ENCODE results near the gene OTX2.

Gene OTX2

DNA sequence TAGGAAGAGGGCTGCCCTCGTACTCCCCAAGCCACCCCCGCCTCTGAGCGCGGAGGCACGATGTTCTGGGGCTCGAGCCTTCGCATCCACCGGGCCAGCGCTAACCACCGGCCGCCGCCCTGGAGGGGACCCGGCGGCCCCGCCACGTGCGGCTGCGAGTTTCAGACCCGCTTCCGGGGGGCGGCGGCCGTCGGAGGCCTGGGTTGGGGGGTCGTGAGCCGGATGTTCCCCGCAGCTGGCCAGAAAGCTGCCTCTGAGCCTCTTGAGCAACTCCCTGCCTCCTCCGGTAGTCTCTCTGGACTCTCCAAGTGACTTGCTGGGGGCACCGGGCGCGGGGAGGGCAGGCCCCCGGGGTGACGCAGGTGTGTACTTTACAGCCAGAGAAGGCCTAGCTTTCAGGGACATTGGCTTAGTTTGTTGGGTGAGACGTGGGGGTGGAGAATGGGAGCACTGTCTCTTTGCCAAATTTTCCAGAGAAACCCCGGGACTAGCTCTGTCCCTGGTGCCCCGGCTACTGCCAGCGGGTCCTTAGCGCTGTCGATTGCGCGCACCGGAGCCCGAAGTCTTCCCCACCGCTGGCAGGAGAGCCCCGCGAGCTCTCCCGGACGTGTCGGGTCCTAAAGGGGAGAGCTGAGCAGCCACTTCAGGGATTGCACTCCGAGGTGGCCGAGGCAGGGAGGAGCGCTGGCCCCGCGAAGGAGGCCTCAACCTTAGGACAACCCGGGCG is 15.6 kb downstream of the OTX2 start:
- DNase-seq = no peak

DNA sequence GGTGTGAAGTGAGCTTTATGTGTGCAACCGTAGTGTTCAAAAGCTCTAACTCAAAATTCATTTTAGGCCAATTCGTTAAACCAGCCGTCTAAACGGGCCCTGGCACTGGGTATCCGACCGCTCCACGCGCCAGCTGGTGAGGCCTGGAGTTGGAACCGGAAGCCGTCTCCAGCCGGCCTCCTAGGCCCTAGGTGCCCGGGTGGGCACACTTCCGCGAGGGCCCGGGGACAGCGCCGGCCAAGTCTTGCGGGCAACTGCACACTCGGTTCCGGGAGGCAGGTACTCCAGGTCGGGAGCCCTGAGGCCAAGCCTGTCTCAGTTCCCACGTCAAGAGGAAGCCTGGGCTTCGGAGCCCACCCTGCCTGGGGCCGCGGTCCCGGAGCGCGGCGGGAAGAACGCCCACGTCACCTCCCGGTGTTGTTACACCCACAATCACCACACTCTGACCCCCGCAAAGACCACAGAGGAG is 16.2 kb downstream of the OTX2 start:
- DNase-seq = no peak

DNA sequence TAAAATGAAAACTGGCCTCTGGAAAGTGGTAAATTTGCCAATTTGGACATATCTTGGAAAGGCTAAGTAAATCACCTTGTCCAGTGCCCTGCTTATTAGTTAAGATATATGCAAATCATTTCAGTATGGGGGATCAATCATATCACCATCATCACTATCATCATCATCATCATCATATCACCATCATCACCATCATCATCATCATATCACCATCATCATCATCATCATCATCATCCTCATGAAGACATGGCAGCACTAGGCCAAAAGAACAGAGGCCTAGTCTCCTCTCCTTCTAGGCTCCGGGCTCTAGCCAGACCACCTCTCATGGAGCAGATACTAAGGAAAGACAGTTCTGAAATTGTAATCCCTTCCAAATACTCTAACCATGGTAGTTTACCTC is 20.3 kb downstream of the OTX2 start:
- no peak for DNase-seq

DNA sequence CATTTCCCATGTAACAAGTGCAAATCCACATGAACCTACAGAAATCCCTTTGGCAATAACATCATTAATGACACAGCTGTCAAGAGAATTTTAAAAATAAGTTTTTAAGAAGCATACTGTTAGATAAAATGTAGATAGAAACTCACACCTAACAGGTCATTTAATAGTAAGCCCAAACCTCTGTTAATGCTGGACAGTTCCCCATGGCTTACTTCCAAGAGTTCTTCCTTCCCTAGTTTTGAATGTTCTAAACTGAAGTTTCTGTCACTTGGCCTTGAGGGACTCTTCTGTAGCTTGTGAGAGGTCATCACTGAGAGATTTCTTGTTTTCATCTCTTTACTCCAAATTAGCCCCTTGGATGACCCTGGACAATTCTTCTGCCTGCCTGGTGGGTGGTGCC is 22.7 kb downstream of the OTX2 start:
- DNase-seq = no peak

DNA sequence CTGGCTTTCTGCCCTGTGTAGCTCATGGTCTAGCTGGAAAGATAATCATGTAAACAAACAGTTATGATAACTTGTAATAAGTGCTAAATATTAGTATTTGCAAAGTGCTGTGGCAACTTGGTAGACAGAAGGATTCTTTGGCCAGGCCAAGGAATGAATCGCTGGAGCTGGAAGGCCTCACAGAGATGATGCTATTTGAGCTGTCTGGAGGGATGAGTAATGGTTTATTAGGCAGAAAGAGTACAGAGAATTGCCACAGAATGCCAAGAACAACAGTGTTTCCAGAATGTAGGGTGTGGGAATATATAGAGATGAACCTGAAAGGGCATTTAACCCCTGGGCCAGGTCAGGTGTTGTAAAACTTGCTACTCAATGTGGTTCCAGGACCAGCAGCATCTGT is 27.6 kb downstream of the OTX2 start:
- no peak for DNase-seq

DNA sequence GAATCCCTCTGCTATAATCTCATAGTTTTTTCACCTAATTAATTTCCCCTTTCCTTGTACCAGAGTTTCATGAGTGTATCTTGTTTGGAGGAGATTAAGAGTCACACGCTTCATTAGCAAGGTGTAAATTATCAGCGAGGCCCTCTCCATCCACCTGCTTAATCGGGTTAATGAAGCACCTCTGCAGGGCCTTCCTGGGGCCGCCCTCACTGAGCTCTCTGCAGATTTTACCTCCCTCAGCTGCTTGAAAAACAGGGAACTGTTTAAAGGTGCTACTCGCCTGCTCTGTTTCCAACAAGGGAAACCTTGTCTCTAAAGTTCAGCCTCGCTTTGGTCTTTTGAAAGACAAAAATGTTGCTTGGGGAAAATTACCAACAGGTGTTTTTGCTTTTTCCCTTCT is 35.8 kb downstream of the OTX2 start:
- DNase-seq = no peak

DNA sequence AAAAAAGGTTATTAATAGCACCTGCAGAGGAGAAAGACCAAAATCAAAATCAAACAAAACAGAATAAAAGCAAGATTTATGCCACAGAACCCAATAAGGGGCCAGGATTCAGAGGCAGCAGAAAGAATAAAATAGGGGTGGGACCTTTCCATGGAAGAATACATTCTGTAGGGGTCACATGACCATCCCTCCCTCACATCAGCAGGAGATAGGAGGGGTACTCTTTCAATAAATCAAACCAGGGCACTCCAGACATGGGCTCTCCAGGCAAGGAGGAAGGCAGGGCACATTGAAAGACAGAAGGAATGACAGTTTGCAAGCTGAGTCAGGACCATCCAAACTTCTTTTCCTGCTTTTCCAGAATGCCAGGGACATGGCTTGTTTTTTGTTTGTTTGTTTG is 39.8 kb downstream of the OTX2 start:
- no peak for DNase-seq

DNA sequence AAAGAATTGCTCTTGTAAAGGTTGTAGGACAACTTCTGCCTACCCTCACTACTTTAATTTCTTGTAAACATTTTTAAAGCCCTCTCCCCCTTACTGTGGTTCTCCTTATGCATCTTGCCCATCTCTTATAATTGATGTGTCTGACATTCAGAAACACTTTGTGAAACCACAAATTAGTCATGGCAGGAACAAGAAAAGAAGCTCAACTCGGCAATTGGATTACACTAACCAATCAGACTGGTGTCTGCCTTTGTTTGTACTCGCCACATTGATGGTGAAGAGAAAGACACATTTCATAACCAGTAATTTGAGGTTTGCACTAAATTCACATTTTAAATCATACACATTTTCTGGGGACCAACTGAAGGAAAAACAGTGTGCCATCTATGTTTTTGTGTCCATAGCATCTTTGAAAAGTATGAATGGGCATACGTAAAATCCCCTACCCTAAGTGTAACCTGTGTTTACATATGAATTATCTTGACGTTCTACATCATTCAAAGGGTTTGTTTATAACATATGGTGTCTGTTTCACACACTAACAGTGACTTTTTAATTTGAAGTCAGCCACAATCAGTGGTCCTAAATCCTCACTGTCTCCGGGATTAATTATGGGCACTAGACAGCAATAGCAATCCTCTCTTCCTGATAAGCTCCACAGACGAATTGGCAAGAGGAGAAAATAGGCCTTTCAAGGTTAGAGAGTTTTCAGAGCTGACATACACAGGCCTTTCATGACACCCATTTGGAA is 49.9 kb downstream of the OTX2 start:
- DNase-seq = peak; percentile 53

DNA sequence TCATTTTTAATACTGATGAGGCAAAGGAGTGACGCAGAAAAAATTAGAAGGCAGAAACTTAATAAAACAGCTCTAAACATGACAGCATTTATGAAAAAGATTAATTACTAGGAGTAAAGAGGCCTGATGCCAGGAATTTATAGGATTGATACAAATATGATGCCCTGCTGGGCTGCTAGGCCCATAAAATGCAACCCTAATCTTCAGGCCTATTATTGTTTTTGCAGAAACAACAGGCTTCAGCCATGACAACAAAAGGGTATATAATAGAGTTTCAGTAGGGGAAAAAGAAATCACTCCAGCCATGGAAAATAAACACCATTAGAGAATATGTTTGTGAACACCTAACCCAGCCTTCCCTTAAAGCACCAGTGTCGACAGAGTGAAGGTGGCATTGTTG is 50.6 kb downstream of the OTX2 start:
- DNase-seq = peak; percentile 66

DNA sequence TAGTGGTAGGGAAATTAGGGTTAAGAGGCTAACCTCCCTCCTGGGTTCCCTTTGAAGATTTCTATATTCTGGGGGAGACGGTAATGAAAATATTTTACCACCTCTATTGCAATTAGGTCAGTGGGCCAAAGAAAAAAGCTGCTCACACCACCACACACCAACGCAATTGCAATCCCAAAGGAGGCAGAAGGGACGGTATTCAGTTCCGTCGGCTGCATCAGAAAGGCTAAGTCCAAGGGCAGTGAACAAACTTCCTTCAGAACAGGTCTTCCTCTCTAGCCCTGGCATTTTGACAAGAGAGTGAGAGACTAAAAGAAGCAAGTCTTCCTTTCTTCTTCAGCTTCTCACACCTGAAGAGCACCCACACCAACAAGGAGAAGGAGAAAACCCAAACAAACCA is 51.2 kb downstream of the OTX2 start:
- no peak for DNase-seq

DNA sequence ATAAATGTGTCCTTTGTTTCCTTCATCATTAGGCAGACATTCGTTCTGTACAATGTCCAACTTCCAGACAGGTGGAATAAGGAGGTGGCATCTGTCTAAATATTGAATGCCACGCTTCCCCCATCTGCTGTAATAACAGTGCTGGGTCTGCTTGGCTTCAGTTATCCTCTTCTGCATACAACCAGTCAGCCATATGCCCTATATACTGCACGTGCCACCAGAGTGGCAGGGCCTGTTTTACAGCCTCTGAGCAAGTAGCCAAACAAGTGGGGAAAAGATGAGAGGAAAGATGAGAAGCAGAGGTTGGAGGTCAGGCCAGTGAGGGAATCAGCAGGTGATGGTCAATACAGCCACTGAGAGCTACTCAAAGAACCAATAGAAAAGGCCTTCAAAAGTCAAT is 55.4 kb downstream of the OTX2 start:
- no peak for DNase-seq

DNA sequence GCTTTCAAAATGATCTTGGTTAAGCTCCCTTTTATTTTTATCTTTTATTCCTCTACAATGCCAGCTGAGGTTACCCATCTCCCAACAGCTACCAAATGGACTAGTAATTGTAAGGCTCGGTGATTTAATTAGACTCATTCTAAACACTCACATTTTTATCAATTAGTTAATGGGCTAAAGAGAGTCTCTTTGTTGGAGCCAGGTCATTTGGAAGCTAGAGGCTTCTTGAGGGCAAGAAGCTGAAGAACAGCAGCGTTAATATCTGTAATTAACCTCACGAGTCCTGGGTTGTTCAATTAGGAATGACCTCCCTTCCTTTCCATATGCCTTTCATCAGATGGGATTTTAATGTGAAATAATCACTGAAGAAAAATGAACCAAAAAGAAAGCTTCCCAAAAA is 56.9 kb downstream of the OTX2 start:
- no peak for DNase-seq

DNA sequence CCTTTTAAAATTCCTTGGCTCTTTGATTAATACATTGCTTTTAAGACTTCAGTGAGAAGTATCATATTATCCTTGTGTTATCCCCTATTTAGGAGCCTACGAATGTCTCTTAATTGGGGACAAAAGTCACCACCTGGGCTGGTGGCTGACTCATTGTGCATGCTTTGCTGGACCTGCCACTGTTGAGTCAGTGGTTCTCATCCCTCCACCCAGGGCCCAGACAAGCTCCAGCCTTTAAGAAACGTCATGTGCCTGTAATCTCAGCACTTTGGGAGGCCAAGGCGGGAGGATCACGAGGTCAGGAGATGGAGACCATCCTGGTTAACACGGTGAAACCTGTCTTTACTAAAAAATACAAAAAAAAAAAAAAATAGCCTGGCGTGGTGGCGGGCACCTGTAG is 57.9 kb downstream of the OTX2 start:
- DNase-seq = no peak

DNA sequence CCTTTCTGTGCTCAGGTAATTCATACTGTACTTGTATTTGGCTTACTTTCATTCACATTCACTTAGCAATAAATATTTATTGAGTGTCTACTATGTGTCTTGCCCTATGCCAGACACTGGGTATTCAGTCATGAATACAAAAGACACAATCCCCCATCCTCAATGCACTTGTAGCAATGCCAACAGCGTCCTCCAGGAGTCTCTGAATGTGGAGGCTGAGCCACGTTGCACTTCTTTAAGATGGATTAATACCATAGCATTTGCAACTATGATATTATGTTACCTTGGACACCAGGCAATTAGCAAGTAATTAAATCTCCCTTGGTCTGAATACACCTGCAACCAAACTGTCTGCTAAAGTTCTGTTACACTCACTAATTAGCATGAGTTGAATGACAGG is 58.8 kb downstream of the OTX2 start:
- no peak for DNase-seq

Measured in NCI-H2107 (cell line).